AML-193 (cell line): Measurements from ENCODE around the gene APBA3.
A peak's percentile ranks its signal among the peaks of the same experiment; 100 is the strongest.

Experiments used
- DNase-seq, 2 experiments: peaks; one replicate each; lab custom pipeline; 2025; lab: John Stamatoyannopoulos, UW

The APBA3 gene

GRCh38 chr19:3761382-3762129 lies at the start of gene APBA3:
TSS of gene APBA3 (minus strand) at chr19:3761692. CDS start at chr19:3760264, 1,428 bp downstream.
- peak; percentile 64 to 66 for DNase-seq

DNA sequence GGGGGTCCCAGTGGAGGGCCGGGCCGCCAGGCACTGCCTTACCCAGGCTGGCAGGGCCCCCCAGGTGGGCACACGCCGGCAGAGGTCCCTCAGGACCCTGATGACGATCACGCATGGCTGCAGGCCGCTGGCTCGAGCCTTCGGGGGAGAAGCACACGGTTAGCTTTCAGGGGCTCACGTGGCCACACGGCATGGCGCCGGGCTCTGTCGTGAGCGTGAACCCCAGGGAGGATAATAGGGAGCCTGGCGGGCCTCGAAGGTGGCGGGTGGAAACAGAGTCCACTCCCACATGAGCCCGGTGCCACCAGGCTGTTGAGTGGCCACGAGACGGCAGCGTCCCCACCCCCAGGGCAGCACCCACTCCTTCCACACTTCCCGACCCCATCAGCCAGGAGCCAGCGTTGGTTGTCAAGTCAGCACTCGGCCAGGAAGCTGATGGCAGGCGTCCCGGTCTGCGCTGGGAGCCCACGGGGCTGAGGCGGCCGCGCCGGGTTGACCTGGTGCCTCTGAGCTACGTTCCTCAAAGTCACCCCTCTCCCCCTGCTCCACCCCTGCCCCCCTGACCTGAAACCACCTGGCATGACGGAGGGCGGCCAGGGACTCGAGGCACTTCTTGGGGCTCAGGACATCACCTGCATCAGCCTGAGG lies 49.3 kb upstream of the APBA3 start:
- no peak for DNase-seq

DNA sequence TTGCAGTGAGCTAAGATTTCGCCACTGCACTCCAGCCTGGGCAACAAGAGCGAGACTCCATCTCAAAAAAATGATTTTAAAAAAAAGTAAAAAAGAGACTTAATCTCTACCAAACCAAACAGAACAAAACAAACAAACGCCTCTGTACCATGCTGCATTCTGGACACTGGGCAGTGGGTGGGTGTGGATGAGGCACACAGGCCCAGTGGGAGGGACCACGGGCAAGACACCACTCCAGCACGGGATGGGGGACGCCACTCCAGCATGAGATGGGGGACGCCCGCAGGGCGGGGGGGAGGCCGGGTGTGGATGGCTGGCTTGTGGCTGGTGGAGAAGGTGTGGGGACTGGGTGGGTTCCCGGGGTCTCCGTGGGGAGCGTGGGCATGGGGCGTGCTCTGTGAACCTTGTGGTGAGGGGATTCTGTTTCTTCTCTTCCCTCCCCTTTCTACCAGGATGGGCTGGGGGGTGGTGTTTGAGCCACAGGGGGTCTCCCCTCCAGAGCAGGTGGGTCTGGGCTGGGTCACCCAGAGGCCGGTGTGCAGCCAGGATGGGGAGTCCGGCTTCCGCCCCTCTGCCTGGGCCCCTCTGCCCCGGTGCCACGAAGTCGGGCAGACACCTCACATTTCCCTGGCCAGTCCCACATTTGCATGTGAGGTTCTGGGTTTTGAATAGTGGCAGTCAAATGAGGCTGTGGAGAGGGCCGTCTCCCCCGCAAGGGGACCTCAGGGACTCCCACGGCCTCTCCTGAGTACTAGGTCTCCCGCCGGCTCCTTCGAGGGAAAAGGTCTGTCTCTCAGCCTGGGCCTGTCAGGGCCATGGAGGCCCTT lies 48.6 kb upstream of the APBA3 start:
- no peak for DNase-seq

DNA sequence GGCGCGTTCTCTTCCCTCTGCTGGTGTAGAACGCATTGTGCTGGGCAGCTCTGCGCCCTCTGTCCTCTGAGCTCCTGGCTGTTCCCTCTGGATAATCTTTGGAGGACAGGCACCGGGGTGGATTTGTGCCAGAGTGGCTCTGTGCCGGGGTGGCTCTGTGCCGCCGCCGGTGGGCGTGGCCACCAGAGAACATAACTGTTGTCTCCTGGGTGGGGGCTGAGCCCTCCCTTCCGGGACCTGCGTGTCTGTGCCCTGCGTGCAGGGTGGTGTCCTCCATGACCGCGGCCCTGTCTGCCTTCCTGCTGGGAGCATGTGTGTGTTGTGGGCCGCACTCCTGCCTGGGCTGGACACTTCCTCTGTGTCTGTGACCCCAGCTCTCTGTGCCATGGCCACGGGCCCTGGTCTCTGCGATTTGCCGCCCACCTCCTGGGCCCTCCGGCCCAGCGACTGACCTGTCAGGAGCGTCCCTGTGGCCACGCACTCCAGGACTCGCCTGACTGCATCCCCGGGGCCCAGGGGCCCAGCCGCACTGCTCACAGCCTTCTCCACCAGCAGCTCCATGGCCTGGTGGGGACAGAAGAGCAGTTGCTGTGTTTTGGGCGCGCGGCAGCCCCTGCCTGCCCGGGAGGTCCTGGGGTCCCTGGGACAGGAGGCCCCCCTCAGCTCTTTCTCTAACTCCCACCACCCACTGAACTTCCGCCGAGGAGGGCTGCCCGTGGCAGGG lies 47.1 kb upstream of the APBA3 start:
- no peak for DNase-seq

DNA sequence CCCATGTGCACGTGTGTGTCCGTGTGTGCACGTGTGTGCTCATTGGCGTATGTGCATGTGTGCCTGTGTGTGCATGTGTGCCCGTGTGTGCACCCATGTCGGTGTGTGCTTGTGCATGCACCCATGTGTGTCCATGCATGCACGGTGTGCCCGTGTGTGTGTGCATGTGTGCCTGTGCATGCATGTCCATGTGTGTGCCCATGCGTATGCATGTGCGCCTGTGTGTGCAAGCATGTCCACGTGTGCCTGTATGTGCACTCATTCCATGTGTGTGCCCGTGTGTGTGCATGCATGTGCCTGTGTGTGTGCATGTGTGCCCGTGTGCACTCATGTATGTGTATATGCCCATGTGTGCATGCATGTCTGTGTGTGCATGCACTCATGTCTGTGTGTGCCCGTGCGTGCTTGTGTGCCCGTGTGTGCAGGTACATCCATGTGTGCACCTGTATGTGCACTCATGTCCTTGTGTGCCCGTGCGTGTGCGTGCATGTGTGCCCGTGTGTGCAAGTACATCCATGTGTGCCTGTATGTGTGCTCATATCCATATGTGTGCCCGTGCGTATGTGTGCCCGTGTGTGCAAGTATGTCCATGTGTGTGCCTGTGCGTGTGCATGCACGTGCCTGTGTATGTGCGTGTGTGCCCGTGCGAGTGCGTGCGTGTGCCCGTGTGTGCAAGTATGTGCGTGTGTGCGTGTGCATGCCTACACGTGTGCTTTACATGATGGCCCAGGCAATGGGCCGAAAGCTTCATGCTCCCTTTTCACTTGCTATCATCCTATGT lies 46.3 kb upstream of the APBA3 start:
- no peak for DNase-seq

GRCh38 chr19:3807131-3807480 lies 45.6 kb upstream of the APBA3 start:
- no peak for DNase-seq

DNA sequence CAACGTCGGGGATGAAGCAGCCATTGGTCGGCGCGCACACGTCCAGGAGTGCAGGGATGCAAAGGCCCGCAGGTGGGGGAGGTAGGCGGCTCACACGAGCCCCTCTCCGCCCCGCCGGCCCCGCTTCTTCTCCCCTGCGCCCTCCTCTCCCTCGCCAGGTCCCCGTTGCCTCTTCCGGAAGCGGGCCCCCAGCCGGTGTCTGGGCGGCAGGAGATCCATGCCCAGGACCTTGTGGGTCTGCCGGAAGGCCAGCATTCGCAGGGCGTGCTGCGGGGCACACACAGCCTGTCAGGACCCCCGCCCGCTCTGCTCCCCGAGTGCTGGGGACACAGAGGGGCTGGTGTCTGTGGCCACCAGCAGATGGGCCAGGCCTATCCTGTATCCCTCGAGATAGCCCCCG lies 44.4 kb upstream of the APBA3 start:
- DNase-seq: no peak

GRCh38 chr19:3804429-3804828 lies 42.9 kb upstream of the APBA3 start:
- DNase-seq: no peak

GRCh38 chr19:3803986-3804385 lies 42.5 kb upstream of the APBA3 start:
- no peak for DNase-seq

DNA sequence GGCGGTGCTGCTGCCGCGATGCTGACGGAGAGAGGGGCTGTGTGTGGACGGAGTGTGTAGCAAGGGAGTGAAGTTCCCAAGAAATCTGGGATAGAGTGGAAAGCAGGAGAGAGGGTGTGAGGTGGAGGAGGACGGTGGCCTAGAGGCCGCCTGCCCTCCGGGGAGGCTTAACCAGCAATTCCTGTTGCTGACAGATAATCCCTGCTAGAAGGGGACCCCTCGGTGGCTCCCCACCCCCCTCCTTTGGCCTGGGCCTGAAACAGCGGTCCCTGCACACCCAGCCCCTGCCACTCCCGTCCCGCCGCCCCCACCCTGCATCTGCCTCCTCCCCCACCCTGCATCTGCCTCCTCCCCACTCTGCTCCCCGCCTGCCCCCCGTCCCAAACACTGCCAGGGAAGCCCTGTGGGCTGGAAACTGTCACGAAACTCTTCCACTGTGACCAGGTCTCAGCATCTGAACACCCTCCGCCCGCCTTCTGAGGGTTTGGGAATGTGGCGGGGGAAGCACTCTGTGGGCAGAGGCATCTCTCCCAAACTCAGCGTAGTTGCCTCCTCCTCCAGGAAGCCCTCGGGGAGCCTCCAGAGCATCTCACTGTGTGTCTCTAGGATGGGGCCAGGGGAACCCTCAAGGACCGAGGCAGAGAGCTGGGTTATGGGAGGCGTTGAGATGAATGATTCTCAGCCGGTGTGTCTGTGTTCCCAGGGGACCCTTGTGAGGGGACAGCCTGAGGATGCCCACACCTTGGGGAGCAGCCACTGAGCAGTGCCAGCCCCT lies 41.8 kb upstream of the APBA3 start:
- no peak for DNase-seq

DNA sequence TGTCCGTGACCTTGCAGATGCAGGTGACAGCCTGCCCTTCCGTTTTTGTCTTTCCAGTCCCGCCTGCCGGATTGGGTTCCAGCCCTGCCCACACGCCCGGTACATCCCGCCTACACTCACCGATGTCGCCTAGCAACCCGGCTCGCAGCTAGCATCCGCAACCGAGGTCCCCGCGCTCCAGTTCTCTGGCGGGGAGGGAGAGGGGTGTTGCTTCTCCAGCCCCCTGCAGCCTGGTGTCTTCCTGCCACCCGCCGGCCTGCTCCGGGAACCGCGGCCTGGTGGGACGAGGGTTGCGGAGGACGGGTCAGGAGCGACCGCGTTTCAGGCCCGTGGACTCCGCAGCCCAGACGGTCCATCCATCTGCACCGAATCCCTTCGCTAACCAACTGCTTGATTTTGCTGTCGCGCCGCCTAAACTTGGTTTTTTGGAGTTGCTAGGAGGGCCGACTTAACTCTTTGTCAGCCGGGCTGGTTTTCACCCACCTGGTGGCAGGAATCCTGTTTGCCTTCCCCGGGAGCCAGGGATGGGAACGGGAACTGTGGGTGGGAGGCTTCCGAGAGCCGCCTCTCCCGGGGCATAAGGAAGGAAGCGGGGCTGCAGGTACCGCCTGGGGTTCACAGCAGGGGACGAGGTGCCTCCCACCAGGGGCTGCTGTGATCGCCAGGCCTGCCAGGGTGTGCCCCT lies 40.1 kb upstream of the APBA3 start:
- DNase-seq: no peak

GRCh38 chr19:3800996-3801395 lies 39.5 kb upstream of the APBA3 start:
- no peak for DNase-seq

DNA sequence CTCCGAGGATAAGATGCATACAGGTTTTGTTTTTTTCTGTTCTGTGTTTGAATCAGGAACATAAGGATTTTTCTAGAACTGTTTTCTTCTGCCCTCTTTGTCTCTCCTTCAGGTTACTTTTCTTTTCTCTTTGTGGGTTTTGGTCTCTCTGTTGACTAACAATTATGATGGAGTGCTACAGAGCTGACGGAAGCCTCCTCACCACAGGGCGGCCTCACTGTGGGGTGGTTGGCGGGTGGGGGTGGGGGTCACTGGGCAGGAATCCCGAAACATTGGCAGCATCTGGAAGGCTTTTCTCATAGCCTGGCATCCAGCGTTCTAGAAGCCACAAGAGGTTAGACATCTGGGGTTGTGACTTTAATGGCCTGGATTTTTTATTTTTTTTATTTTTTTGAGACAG lies 36.6 kb upstream of the APBA3 start:
- peak in 1 of 2 experiments; percentile 3 for DNase-seq

GRCh38 chr19:3796358-3796757 lies 34.9 kb upstream of the APBA3 start:
- no peak for DNase-seq

DNA sequence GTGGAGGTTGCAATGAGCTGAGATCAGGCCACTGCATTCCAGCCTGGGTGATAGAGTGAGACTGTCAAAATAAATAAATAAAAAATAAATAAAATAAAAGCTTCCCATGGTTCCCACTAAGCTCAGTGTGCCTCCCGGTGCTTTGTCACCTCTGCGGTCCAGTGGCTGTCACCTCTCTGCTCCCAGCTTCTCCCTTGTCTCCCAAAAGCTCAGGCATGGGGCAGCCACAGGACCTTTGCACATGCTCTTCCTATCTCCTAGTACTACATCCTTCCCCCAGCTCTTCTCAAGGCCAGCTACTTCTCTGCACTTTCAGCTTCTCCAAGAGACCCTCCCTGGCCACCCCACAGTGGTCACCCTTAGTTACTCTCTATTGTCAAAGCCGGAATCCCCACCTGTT lies 32.3 kb upstream of the APBA3 start:
- DNase-seq: no peak

- no peak for DNase-seq
These were observed 30.6 kb upstream of the APBA3 start for GRCh38 chr19:3792114-3792513.

DNA sequence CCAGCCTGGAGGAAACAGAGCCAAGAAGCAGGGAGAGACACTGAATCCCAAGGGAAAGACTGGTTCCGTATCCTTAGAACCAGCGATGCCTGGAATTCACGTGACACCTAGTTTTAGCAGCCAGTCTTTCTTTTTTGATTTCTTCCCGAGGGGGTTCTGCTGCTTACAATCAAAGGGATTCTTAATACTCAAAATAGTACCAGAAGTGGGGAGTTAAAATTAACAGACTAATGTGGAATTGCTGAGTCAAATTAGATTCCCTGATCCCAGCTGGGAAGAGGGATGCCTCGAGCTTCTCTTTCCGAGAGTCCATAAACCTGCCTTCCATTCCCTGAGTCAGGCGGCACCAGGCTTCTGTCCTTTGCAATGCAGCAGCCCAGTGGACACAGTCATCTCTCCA lies 29.4 kb upstream of the APBA3 start:
- no peak for DNase-seq

DNA sequence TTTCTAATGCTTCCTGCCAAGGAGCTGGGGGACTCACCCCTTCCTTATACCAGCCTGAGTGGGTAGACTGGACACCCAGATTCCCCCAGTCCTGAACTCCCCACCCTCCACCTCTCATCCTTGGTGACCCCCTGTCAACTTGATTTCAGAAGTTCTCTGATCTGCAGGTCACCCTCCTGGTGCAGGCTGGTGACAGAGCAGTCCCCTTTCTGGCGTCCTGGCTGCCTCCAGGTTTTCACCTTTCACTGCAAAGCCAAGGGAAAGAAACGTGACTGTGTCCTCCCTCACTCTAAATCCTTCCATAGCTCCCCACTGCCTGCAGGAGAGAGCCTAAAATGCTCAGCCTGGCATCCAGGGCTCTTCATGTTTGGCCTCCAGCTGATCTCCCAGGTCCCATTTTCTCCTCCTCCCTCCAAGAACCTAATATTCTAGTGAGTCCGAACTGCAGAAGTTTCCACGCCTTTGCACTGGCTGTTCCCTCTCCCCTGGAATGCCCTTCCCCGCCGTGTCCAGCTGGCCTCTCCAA lies 28.8 kb upstream of the APBA3 start:
- no peak for DNase-seq

DNA sequence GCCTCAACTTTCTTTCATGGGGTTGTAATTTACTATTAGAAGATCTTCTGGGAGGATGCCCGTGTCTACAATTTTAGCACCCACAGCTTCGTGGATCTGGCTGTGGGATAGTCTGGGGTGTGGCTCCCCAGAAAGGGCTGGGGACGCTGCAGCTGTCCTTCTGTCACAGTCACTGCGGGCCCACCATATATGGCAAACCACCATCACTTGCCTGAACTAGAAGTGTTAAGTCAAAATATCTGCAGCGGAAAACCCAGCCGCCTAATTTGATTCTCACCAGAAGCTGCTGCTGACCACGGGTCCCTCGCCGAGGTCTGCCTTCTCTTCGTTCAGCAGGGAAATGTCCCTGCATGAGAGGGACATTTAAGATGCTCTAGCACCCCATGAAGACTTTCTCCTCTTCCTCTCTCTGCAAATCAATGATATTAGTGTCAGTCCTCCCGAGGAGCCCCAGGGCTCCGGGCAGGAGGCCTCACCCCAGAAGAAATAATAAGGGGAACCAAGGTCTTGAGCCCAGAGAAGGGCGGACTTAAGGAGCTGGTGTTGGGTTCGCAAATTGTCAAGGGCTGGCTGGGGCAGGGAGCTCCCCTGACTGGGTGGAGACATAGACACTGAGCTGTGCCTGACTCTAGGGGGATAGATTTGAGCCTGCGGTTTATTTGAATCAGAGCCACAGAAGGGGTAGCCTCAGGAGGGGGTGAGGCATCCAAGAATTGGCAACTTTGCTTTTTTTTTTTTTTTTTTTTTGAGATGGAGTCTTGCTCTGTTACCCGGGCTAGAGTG lies 27.7 kb upstream of the APBA3 start:
- no peak for DNase-seq
